ENCODE measurements around the gene TNFRSF11A. TPM values are rescaled to one million over a fixed set of nuclear protein-coding genes. Genes with fewer than 3 reads are reported as not detected.

TNFRSF11A gene
- polyA plus RNA-seq, 1 donor from 2014 or later, result not detected

GRCh38 chr18:62294073-62294472 lies 31.0 kb upstream of the TNFRSF11A start:
- Histone ChIP-seq H3K9me2 (ENCODE audit: insufficient read depth, low read length) (no peaks in the 10 kb centered on the region), H2AFZ (ENCODE audit: low read depth, low read length) (no peak overlapping the region), H3K27me3 (ENCODE audit: insufficient read depth, low read depth, low read length) (no peaks in the 10 kb centered on the region), H3F3A (ENCODE audit: insufficient read depth, low read length, poor library complexity, severe bottlenecking) (no peaks in the 10 kb centered on the region), H3K79me2 (replicated peaks; ENCODE audit: insufficient read depth, low read length) (no peaks in the 10 kb centered on the region), H3K9ac (ENCODE audit: low read length) (no peak overlapping the region), H4K20me1 (ENCODE audit: insufficient read depth) (no peaks in the 10 kb centered on the region), H3K4me3 (ENCODE audit: low read length) (no peak overlapping the region), H3K36me3 (ENCODE audit: insufficient read depth, low read length) (no peaks in the 10 kb centered on the region), H3K9me3 (ENCODE audit: low read length) (no peaks in the 10 kb centered on the region), H3K4me2 (ENCODE audit: low read length) (no peak overlapping the region), H3K27ac (ENCODE audit: low read length) (no peak overlapping the region)
- TF ChIP-seq EZH2 (IDR thresholded peaks at IDR 0.05; ENCODE audit: borderline replicate concordance, insufficient read depth, low read length, poor library complexity, severe bottlenecking) (no peak), EP300 (conservative IDR thresholded peaks at IDR 0.05; ENCODE audit: poor library complexity, severe bottlenecking) (no peak), TAF1 (IDR thresholded peaks at IDR 0.05; ENCODE audit: low read depth) (no peak), RAD21 (conservative IDR thresholded peaks at IDR 0.05) (no peak), POLR2AphosphoS5 (IDR thresholded peaks at IDR 0.05) (no peak), MXI1 (conservative IDR thresholded peaks at IDR 0.05; ENCODE audit: poor library complexity, severe bottlenecking) (no peak), SMC3 (conservative IDR thresholded peaks at IDR 0.05; ENCODE audit: poor library complexity) (no peak)
- TF ChIP-seq, protein P1, sequence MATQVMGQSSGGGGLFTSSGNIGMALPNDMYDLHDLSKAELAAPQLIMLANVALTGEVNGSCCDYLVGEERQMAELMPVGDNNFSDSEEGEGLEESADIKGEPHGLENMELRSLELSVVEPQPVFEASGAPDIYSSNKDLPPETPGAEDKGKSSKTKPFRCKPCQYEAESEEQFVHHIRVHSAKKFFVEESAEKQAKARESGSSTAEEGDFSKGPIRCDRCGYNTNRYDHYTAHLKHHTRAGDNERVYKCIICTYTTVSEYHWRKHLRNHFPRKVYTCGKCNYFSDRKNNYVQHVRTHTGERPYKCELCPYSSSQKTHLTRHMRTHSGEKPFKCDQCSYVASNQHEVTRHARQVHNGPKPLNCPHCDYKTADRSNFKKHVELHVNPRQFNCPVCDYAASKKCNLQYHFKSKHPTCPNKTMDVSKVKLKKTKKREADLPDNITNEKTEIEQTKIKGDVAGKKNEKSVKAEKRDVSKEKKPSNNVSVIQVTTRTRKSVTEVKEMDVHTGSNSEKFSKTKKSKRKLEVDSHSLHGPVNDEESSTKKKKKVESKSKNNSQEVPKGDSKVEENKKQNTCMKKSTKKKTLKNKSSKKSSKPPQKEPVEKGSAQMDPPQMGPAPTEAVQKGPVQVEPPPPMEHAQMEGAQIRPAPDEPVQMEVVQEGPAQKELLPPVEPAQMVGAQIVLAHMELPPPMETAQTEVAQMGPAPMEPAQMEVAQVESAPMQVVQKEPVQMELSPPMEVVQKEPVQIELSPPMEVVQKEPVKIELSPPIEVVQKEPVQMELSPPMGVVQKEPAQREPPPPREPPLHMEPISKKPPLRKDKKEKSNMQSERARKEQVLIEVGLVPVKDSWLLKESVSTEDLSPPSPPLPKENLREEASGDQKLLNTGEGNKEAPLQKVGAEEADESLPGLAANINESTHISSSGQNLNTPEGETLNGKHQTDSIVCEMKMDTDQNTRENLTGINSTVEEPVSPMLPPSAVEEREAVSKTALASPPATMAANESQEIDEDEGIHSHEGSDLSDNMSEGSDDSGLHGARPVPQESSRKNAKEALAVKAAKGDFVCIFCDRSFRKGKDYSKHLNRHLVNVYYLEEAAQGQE (IDR thresholded peaks at IDR 0.05; ENCODE audit: borderline replicate concordance), result no peak
- TF ChIP-seq, protein P2, sequence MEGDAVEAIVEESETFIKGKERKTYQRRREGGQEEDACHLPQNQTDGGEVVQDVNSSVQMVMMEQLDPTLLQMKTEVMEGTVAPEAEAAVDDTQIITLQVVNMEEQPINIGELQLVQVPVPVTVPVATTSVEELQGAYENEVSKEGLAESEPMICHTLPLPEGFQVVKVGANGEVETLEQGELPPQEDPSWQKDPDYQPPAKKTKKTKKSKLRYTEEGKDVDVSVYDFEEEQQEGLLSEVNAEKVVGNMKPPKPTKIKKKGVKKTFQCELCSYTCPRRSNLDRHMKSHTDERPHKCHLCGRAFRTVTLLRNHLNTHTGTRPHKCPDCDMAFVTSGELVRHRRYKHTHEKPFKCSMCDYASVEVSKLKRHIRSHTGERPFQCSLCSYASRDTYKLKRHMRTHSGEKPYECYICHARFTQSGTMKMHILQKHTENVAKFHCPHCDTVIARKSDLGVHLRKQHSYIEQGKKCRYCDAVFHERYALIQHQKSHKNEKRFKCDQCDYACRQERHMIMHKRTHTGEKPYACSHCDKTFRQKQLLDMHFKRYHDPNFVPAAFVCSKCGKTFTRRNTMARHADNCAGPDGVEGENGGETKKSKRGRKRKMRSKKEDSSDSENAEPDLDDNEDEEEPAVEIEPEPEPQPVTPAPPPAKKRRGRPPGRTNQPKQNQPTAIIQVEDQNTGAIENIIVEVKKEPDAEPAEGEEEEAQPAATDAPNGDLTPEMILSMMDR (IDR thresholded peaks at IDR 0.05; ENCODE audit: poor library complexity, severe bottlenecking), result no peak

DNA sequence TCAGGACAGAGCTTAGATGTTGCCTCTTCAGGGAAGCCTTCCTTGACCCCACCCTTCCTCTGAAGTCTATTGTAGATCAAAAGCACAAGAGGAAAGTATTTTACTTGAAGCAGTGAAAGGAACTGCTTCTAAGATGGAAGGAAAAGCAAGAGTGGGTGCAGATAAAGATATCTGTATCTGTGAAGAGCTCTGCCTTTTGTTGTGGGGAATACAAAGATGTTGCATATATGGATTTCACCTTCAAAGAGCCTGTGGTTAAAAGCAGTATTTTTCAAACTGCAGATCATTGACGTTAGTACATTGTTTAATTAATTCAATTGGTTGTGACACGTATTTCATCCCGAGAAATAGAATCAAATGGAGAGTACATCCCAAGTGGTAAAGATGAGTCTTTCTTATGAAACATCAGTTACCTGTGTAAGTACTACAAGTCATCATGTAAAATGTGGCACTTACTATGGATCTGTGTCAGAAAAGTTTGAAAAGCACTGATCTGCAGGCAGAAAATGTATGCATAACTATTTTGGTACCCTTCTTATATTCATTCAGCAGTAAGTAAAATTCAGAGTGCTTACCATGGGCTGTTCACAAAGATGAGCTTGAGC lies 24.6 kb upstream of the TNFRSF11A start:
- no peaks in the 10 kb centered on the region for H3K27me3 ChIP-seq (ENCODE audit: insufficient read depth, low read depth, low read length)
- H3K27ac ChIP-seq (ENCODE audit: low read length), result no peak overlapping the region
- TF ChIP-seq SMC3 (conservative IDR thresholded peaks at IDR 0.05; ENCODE audit: poor library complexity) (no peak), EP300 (conservative IDR thresholded peaks at IDR 0.05; ENCODE audit: poor library complexity, severe bottlenecking) (no peak), RAD21 (conservative IDR thresholded peaks at IDR 0.05) (no peak), TAF1 (IDR thresholded peaks at IDR 0.05; ENCODE audit: low read depth) (no peak), MXI1 (conservative IDR thresholded peaks at IDR 0.05; ENCODE audit: poor library complexity, severe bottlenecking) (no peak), EZH2 (IDR thresholded peaks at IDR 0.05; ENCODE audit: borderline replicate concordance, insufficient read depth, low read length, poor library complexity, severe bottlenecking) (no peak), POLR2AphosphoS5 (IDR thresholded peaks at IDR 0.05) (no peak)
- TF ChIP-seq, protein P2 (IDR thresholded peaks at IDR 0.05; ENCODE audit: poor library complexity, severe bottlenecking), result no peak
- TF ChIP-seq, protein P1 (IDR thresholded peaks at IDR 0.05; ENCODE audit: borderline replicate concordance), result no peak
- no peak overlapping the region for H3K4me2 ChIP-seq (ENCODE audit: low read length)
- H3F3A ChIP-seq (ENCODE audit: insufficient read depth, low read length, poor library complexity, severe bottlenecking), result no peaks in the 10 kb centered on the region
- H3K9me3 ChIP-seq (ENCODE audit: low read length), result no peaks in the 10 kb centered on the region
- H4K20me1 ChIP-seq (ENCODE audit: insufficient read depth), result no peaks in the 10 kb centered on the region
- H3K36me3 ChIP-seq (ENCODE audit: insufficient read depth, low read length), result no peaks in the 10 kb centered on the region
- H3K9ac ChIP-seq (ENCODE audit: low read length), result no peak overlapping the region
- H2AFZ ChIP-seq (ENCODE audit: low read depth, low read length), result no peak overlapping the region
- H3K4me3 ChIP-seq (ENCODE audit: low read length), result no peak overlapping the region
- H3K79me2 ChIP-seq (replicated peaks; ENCODE audit: insufficient read depth, low read length), result no peaks in the 10 kb centered on the region
- no peaks in the 10 kb centered on the region for H3K9me2 ChIP-seq (ENCODE audit: insufficient read depth, low read length)

Measured in neural cell (in vitro differentiated cells).